AG09319 (cell line): ENCODE results near the gene UBE2E2.

Source experiments
- DNase-seq: peaks from one replicate; pipeline ENCODE4 v3.0.0-alpha.2; 2010; ENCODE audit warnings: low read depth; ENCODE audit errors: extremely low read depth
- CTCF ChIP-seq: IDR thresholded peaks from 2 replicates; pipeline ENCODE4 v1.5.1; 2011; ENCODE audit warnings: low read depth, mild to moderate bottlenecking, inconsistent platforms, low read length, moderate library complexity

Gene UBE2E2

GRCh38 chr3:23399221-23399620, 196.1 kb downstream of the UBE2E2 start:
- DNase-seq: no peak
- no peak for TF ChIP-seq CTCF

- no peak for TF ChIP-seq CTCF
- DNase-seq: no peak
Measured at GRCh38 chr3:23402728-23403492, 199.8 kb downstream of the UBE2E2 start.

- DNase-seq: no peak
- no peak for TF ChIP-seq CTCF
Measured at GRCh38 chr3:23404246-23404645, 201.1 kb downstream of the UBE2E2 start.

- no peak for DNase-seq
- no peak for TF ChIP-seq CTCF
Measured at GRCh38 chr3:23405081-23405480, 202.0 kb downstream of the UBE2E2 start.

- DNase-seq: no peak
- TF ChIP-seq CTCF: no peak
Measured at GRCh38 chr3:23406601-23407000, 203.5 kb downstream of the UBE2E2 start.

GRCh38 chr3:23418026-23418425, 214.9 kb downstream of the UBE2E2 start:
- TF ChIP-seq CTCF: no peak
- DNase-seq: no peak

GRCh38 chr3:23421811-23422516, 218.8 kb downstream of the UBE2E2 start:
- TF ChIP-seq CTCF: no peak
- no peak for DNase-seq
